ENCODE data around the gene COX6A1. TPM values are rescaled to one million over a fixed set of nuclear protein-coding genes. Genes with fewer than 3 reads are reported as not detected.

Gene COX6A1
- total and polyA plus RNA-seq, 8 donors, result 187 to 311 (median 215) TPM

GRCh38 chr12:120470150-120470784 lies 32.4 kb downstream of the COX6A1 start:
- peaks cover 0 to 16% of the 10 kb centered on the region in 2 donors for H3K36me3 ChIP-seq
- no peaks in the 10 kb centered on the region for H3K27me3 ChIP-seq
- H3K27ac ChIP-seq, result peak overlapping the region; percentile 94 to 95
- H3K9me3 ChIP-seq, result no peaks in the 10 kb centered on the region
- intact Hi-C loops (cut with DNase I), result no loop called here
- no peak for DNase-seq
- H3K4me1 ChIP-seq, result peaks cover 10 to 37% of the 10 kb centered on the region in 2 donors
- ATAC-seq, result peak; percentile 27
- no peak for TF ChIP-seq CTCF (IDR thresholded peaks at IDR 0.05)
- peak overlapping the region; percentile 82 to 95 for H3K4me3 ChIP-seq

GRCh38 chr12:120472521-120472920 lies 34.6 kb downstream of the COX6A1 start:
- no peak overlapping the region for H3K27ac ChIP-seq
- H3K9me3 ChIP-seq, result no peaks in the 10 kb centered on the region
- ATAC-seq, result no peak
- intact Hi-C loops (cut with DNase I), result no loop called here
- no peaks in the 10 kb centered on the region for H3K27me3 ChIP-seq
- no peak for DNase-seq
- peaks cover 10 to 18% of the 10 kb centered on the region in 2 donors for H3K4me1 ChIP-seq
- no peaks in the 10 kb centered on the region for H3K36me3 ChIP-seq
- H3K4me3 ChIP-seq, result no peak overlapping the region
- no peak for TF ChIP-seq CTCF (IDR thresholded peaks at IDR 0.05)

- peaks cover 5 to 10% of the 10 kb centered on the region in 2 donors for H3K4me1 ChIP-seq
- TF ChIP-seq CTCF (IDR thresholded peaks at IDR 0.05), result no peak
- no peak for DNase-seq
- no peak for ATAC-seq
- H3K36me3 ChIP-seq, result no peaks in the 10 kb centered on the region
- no peaks in the 10 kb centered on the region for H3K27me3 ChIP-seq
- H3K27ac ChIP-seq, result no peak overlapping the region
- no peak overlapping the region for H3K4me3 ChIP-seq
- no peaks in the 10 kb centered on the region for H3K9me3 ChIP-seq
- intact Hi-C loops (cut with DNase I), result no loop called here
Measured at GRCh38 chr12:120473807-120474615, 36.1 kb downstream of the COX6A1 start.

- H3K27me3 ChIP-seq, result no peaks in the 10 kb centered on the region
- no peak overlapping the region for H3K4me3 ChIP-seq
- peaks cover 5 to 10% of the 10 kb centered on the region in 2 donors for H3K4me1 ChIP-seq
- DNase-seq, result peak in 1 of 4 donors; percentile 24
- intact Hi-C loops (cut with DNase I), result no loop called here
- ATAC-seq, result peak; percentile 42
- TF ChIP-seq CTCF (IDR thresholded peaks at IDR 0.05), result no peak
- no peaks in the 10 kb centered on the region for H3K9me3 ChIP-seq
- H3K27ac ChIP-seq, result no peak overlapping the region
- H3K36me3 ChIP-seq, result no peaks in the 10 kb centered on the region
Measured at GRCh38 chr12:120474616-120474960, 36.7 kb downstream of the COX6A1 start.

GRCh38 chr12:120475643-120476042 lies 37.7 kb downstream of the COX6A1 start:
- ATAC-seq (no peak), DNase-seq (no peak)
- Histone ChIP-seq H3K4me1 (peaks cover 0 to 1% of the 10 kb centered on the region in 2 donors), H3K36me3 (no peaks in the 10 kb centered on the region), H3K27me3 (no peaks in the 10 kb centered on the region), H3K4me3 (no peak overlapping the region), H3K27ac (no peak overlapping the region), H3K9me3 (no peaks in the 10 kb centered on the region)
- no peak for TF ChIP-seq CTCF (IDR thresholded peaks at IDR 0.05)
- intact Hi-C loops (cut with DNase I), result no loop called here
